ENCODE results near the gene CSNK1A1.
"Not testable (repeated sequence)": the region's sequence is repeated elsewhere in the genome, so short reads cannot be mapped to it uniquely, and the experiment has no call there.

The CSNK1A1 gene

GRCh38 chr5:149453618-149454415 is 97.4 kb downstream of the CSNK1A1 start:
- no peak for DNase-seq

- DNase-seq: no peak
Measured at GRCh38 chr5:149452665-149453617, 98.3 kb downstream of the CSNK1A1 start.

- DNase-seq: no peak
Measured at GRCh38 chr5:149452007-149452664, 99.1 kb downstream of the CSNK1A1 start.

- DNase-seq: no peak
Measured at GRCh38 chr5:149450199-149450598, 101.0 kb downstream of the CSNK1A1 start.

GRCh38 chr5:149448831-149449714 is 102.2 kb downstream of the CSNK1A1 start:
- no peak for DNase-seq

- DNase-seq: no peak
Measured at GRCh38 chr5:149448431-149448830, 102.8 kb downstream of the CSNK1A1 start.

- no peak for DNase-seq
Measured at GRCh38 chr5:149447373-149448367, 103.6 kb downstream of the CSNK1A1 start.

- not testable (repeated sequence) for DNase-seq
Measured at GRCh38 chr5:149446794-149447193, 104.4 kb downstream of the CSNK1A1 start.

GRCh38 chr5:149445739-149446369 is 105.4 kb downstream of the CSNK1A1 start:
- no peak for DNase-seq

- no peak for DNase-seq
Measured at GRCh38 chr5:149445343-149445738, 105.9 kb downstream of the CSNK1A1 start.

GRCh38 chr5:149444430-149444829 is 106.8 kb downstream of the CSNK1A1 start:
- not testable (repeated sequence) for DNase-seq

GRCh38 chr5:149443210-149443609 is 108.0 kb downstream of the CSNK1A1 start:
- no peak for DNase-seq

GRCh38 chr5:149442563-149443182 is 108.6 kb downstream of the CSNK1A1 start:
- DNase-seq: peak; percentile 57

All from activated T-cell treated with anti-CD3 and anti-CD28 coated beads for 4 hours (primary cell).